ENCODE results near the gene TUBB. TPM values are rescaled to one million over a fixed set of nuclear protein-coding genes. Genes with fewer than 3 reads are reported as not detected.
A peak's percentile ranks its signal among the peaks of the same experiment; 100 is the strongest.

Gene TUBB
- total and polyA plus RNA-seq, 2 of the 8 experiments (the other 6 are each of a cell fraction or from before 2014, with no cell fraction given), result 1,880 to 3,022 TPM

GRCh38 chr6:30722280-30723112 lies 2.3 kb downstream of the TUBB start:
- Histone ChIP-seq H2AFZ (ENCODE audit: low read length) (no peak overlapping the region), H3K4ac (replicated peaks; ENCODE audit: insufficient read length, low read depth, low read length) (no peak overlapping the region), H2BK120ac (replicated peaks; ENCODE audit: low read depth, low read length) (no peak overlapping the region), H3K27me3 (replicated peaks in 1 of 4; ENCODE audit: control insufficient read depth in 3 of 4, extremely low read depth in 1 of 4, insufficient read depth in 3 of 4, low read length in 3 of 4) (no peaks in the 10 kb centered on the region), H3K27ac (ENCODE audit: low read depth, low read length) (no peak overlapping the region), H3K79me1 (ENCODE audit: low read depth, low read length) (no peaks in the 10 kb centered on the region), H2BK20ac (ENCODE audit: low read length) (no peak overlapping the region), H2BK12ac (ENCODE audit: low read depth, low read length) (no peak overlapping the region), H3K9ac (replicated peaks in 1 of 4; ENCODE audit: extremely low read depth in 1 of 4, low read depth in 3 of 4, low read length in 3 of 4) (peak overlapping the region in 2 of 4 experiments; percentile 95 to 97; a peak in 3 of 7 replicates), H2BK15ac (ENCODE audit: low read length) (no peak overlapping the region), H3K79me2 (ENCODE audit: control insufficient read depth in 1 of 2, insufficient read depth in 2 of 2, low read length in 2 of 2) (peaks cover 6 to 39% of the 10 kb centered on the region in 2 experiments), H4K91ac (replicated peaks; ENCODE audit: insufficient read length, low read length) (no peak overlapping the region), H3K14ac (ENCODE audit: insufficient read length) (no peak overlapping the region), H4K20me1 (replicated peaks in 1 of 2; ENCODE audit: control insufficient read depth in 1 of 2, insufficient read depth in 2 of 2, low read length in 2 of 2) (peaks cover 8 to 22% of the 10 kb centered on the region in 2 experiments), H3K18ac (ENCODE audit: extremely low read depth, low read length) (no peak overlapping the region), H4K5ac (ENCODE audit: insufficient read length, low read depth, low read length) (no peak overlapping the region), H3K23me2 (ENCODE audit: low read depth, low read length) (peaks cover 8% of the 10 kb centered on the region), H3K23ac (ENCODE audit: insufficient read length) (no peak overlapping the region), H2BK5ac (ENCODE audit: low read depth, low read length) (no peak overlapping the region), H3K4me3 (ENCODE audit: extremely low read depth in 1 of 4, insufficient read depth in 2 of 4, low read depth in 3 of 4, low read length in 4 of 4) (peak overlapping the region; percentile 96 to 100 (median 96); a peak in 7 of 8 replicates), H3K4me2 (ENCODE audit: insufficient read depth in 1 of 2, low read depth in 2 of 2, low read length in 2 of 2) (peak overlapping the region; percentile 66 to 73), H2AK5ac (ENCODE audit: low read depth, low read length) (no peak overlapping the region), H4K8ac (ENCODE audit: extremely low read depth, insufficient read depth, low read length) (peak overlapping the region; percentile 1; the same call in 1 of the 2 replicates), H3K56ac (replicated peaks; ENCODE audit: insufficient read length, low read depth, low read length) (no peak overlapping the region), H3K9me3 (ENCODE audit: insufficient read depth in 2 of 2, low read depth in 1 of 2, low read length in 1 of 2) (no peaks in the 10 kb centered on the region), H3K36me3 (ENCODE audit: control insufficient read depth in 2 of 4, insufficient read depth in 4 of 4, low read length in 3 of 4) (peaks cover 21 to 43% (median 32%) of the 10 kb centered on the region in 4 experiments), H3K4me1 (replicated peaks in 1 of 4; ENCODE audit: control insufficient read depth in 3 of 4, insufficient read depth in 4 of 4, low read length in 3 of 4) (peaks cover 0 to 4% (median 1%) of the 10 kb centered on the region in 4 experiments; a peak in 4 of 7 replicates)
- no peak for FAIRE-seq
- POLR2A ChIA-PET (ENCODE audit: partially characterized antibody), result interaction anchor here (0.6 to 35.9 kb wide), 30 partner anchors 14 to 488 kb away, joined by 3 to 732 read pairs (median 6); partner anchors contain the start of genes ATAT1, DHX16, FLOT1 and GNL1
- peak in 1 of 2 experiments; percentile 92 for DNase-seq (ENCODE audit: low read depth in 1 of 2, low spot score in 2 of 2)
- WGBS, 2 experiments (ENCODE audit: extremely low coverage in 1 of 2, insufficient coverage in 1 of 2, insufficient read length in 1 of 2, insufficient replicate concordance in 2 of 2, low coverage in 1 of 2, low lambda C conversion rate in 2 of 2, missing lambda C conversion rate in 1 of 2), result 53% methylated on average over 27 of the region's 27 CpGs; no CpG with 5 or more reads in 1 of the 2 experiments
- CTCF ChIA-PET (ENCODE audit: partially characterized antibody), result interaction anchor here (0.6 to 8.2 kb wide), 32 partner anchors 10 to 329 kb away, joined by 3 to 61 read pairs (median 5); partner anchors contain the start of genes DHX16, FLOT1 and NRM
- TF ChIP-seq NANOG (IDR thresholded peaks at IDR 0.05; ENCODE audit: insufficient read depth, low read depth, low read length, poor library complexity, severe bottlenecking), result no peak
- 0 out of 2 replicates have a peak, but pooled peaks have one; percentile 31 for TF ChIP-seq KDM5A (IDR thresholded peaks at IDR 0.05; ENCODE audit: low read length)
- no peak for TF ChIP-seq SP4 (IDR thresholded peaks at IDR 0.05; ENCODE audit: low read length)
- no peak for TF ChIP-seq POU5F1 (IDR thresholded peaks at IDR 0.05; ENCODE audit: low read depth, low read length)
- peak; percentile 85 to 88 (median 87) for TF ChIP-seq CTCF (IDR thresholded peaks at IDR 0.05; ENCODE audit: control extremely low read depth in 1 of 3, insufficient read depth in 1 of 3, low read depth in 1 of 3, low read length in 3 of 3)
- no peak for TF ChIP-seq BCL11A (IDR thresholded peaks at IDR 0.05; ENCODE audit: low read depth in 2 of 2, low read length in 2 of 2)
- TF ChIP-seq POLR2A (IDR thresholded peaks at IDR 0.05; ENCODE audit: control extremely low read depth in 1 of 2, low read depth in 2 of 2, low read length in 2 of 2), result peak; percentile 61 to 77; a peak in 2 of 3 replicates
- peak; percentile 53; the same call in 1 of the 2 replicates for TF ChIP-seq YY1 (IDR thresholded peaks at IDR 0.05; ENCODE audit: low read depth, low read length)
